WTC11 (cell line): ENCODE results near the gene WDR27. TPM values are rescaled to one million over a fixed set of nuclear protein-coding genes. Genes with fewer than 3 reads are reported as not detected.

Source experiments
- ATAC-seq: fragments of 200-7000 bp; cut with Tn5 transposase; 2 replicates; pipeline ENCODE4 v1.10.0; 2021; ENCODE audit warnings: mild to moderate bottlenecking, moderate library complexity
- CTCF ChIA-PET: fragments of 300-600 bp; sonication (Branson Sonifier 250); formaldehyde crosslinking; loops from one replicate; lab custom pipeline; 2021; ENCODE audit warnings: antibody characterized with exemption; lab: Charles Lee
- POLR2A ChIA-PET: fragments of 350-600 bp; sonication (Branson Sonifier 250); formaldehyde crosslinking; loops from one replicate; lab custom pipeline; 2021; ENCODE audit warnings: antibody characterized with exemption; lab: Charles Lee
- DNase-seq: peaks from one replicate; pipeline ENCODE4 v3.0.0; 2021; ENCODE audit warnings: low spot score
- H3K27ac Mint-ChIP-seq: 2 replicates; pipeline ENCODE4 v1.8.0; 2021; ENCODE audit warnings: mixed read lengths
- H3K27me3 Mint-ChIP-seq: 2 replicates; pipeline ENCODE4 v1.8.0; 2021; ENCODE audit warnings: low read depth, mild to moderate bottlenecking, moderate library complexity, mixed read lengths
- H3K36me3 Mint-ChIP-seq: 2 replicates; pipeline ENCODE4 v1.8.0; 2021; ENCODE audit warnings: mixed read lengths
- H3K4me1 Mint-ChIP-seq: 2 replicates; pipeline ENCODE4 v1.8.0; 2022; ENCODE audit warnings: mixed read lengths
- H3K4me3 Mint-ChIP-seq: 2 replicates; pipeline ENCODE4 v1.8.0; 2021; ENCODE audit warnings: mild to moderate bottlenecking, moderate library complexity, mixed read lengths
- H3K9me3 Mint-ChIP-seq: 2 replicates; pipeline ENCODE4 v1.8.0; 2021; ENCODE audit warnings: mixed read lengths
- ATF6 ChIP-seq: sonication (generic); formaldehyde crosslinking; IDR thresholded peaks from 2 replicates; pipeline ENCODE4 v1.8.1; 2023; ENCODE audit warnings: mild to moderate bottlenecking, missing genetic modification reagents
- CREB1 ChIP-seq: sonication (generic); formaldehyde crosslinking; IDR thresholded peaks from 2 replicates; pipeline ENCODE4 v1.8.0; 2023; ENCODE audit warnings: mild to moderate bottlenecking, missing genetic modification reagents
- E2F5 ChIP-seq: sonication (generic); formaldehyde crosslinking; IDR thresholded peaks from 2 replicates; pipeline ENCODE4 v1.8.1; 2022; ENCODE audit warnings: mild to moderate bottlenecking, moderate library complexity, missing genetic modification reagents
- ETV6 ChIP-seq: sonication (generic); formaldehyde crosslinking; IDR thresholded peaks from 2 replicates; pipeline ENCODE4 v1.8.1; 2022; ENCODE audit warnings: mild to moderate bottlenecking, missing genetic modification reagents
- FOXJ3 ChIP-seq: sonication (generic); formaldehyde crosslinking; IDR thresholded peaks from 2 replicates; pipeline ENCODE4 v1.9.0; 2021; ENCODE audit warnings: missing genetic modification reagents, mild to moderate bottlenecking, borderline replicate concordance
- FOXK1 ChIP-seq: sonication (generic); formaldehyde crosslinking; IDR thresholded peaks from 2 replicates; pipeline ENCODE4 v1.8.0; 2022; ENCODE audit warnings: mild to moderate bottlenecking, moderate library complexity, missing genetic modification reagents
- KAT7 ChIP-seq: sonication (generic); formaldehyde crosslinking; IDR thresholded peaks from 2 replicates; pipeline ENCODE4 v1.8.1; 2023; ENCODE audit warnings: missing genetic modification reagents, mild to moderate bottlenecking, borderline replicate concordance
- MYBL2 ChIP-seq: sonication (generic); formaldehyde crosslinking; IDR thresholded peaks from 2 replicates; pipeline ENCODE4 v1.8.1; 2023; ENCODE audit warnings: mild to moderate bottlenecking, moderate library complexity, missing genetic modification reagents
- NR3C1 ChIP-seq: sonication (generic); formaldehyde crosslinking; conservative IDR thresholded peaks from 2 replicates; pipeline ENCODE4 v1.8.1; 2023; ENCODE audit warnings: low read depth, mild to moderate bottlenecking, missing genetic modification reagents
- SMAD3 ChIP-seq: sonication (generic); formaldehyde crosslinking; IDR thresholded peaks from 2 replicates; pipeline ENCODE4 v1.8.0; 2022; ENCODE audit warnings: missing genetic modification reagents, mild to moderate bottlenecking, borderline replicate concordance
- TEAD1 ChIP-seq: sonication (generic); formaldehyde crosslinking; IDR thresholded peaks from 2 replicates; pipeline ENCODE4 v1.8.0; 2022; ENCODE audit warnings: mild to moderate bottlenecking, missing genetic modification reagents
- USF1 ChIP-seq: sonication (generic); formaldehyde crosslinking; IDR thresholded peaks from 2 replicates; pipeline ENCODE4 v1.8.0; 2022; ENCODE audit warnings: mild to moderate bottlenecking, missing genetic modification reagents
- USF2 ChIP-seq: sonication (generic); formaldehyde crosslinking; IDR thresholded peaks from 2 replicates; pipeline ENCODE4 v1.8.1; 2023; ENCODE audit warnings: mild to moderate bottlenecking, missing genetic modification reagents, moderate library complexity
- ZBTB21 ChIP-seq: sonication (generic); formaldehyde crosslinking; IDR thresholded peaks from 2 replicates; pipeline ENCODE4 v1.8.1; 2023; ENCODE audit warnings: mild to moderate bottlenecking, missing genetic modification reagents, borderline replicate concordance
- ZNF121 ChIP-seq: sonication (generic); formaldehyde crosslinking; IDR thresholded peaks from 2 replicates; pipeline ENCODE4 v1.8.0; 2023; ENCODE audit warnings: missing genetic modification reagents
- ZNF263 ChIP-seq: sonication (generic); formaldehyde crosslinking; IDR thresholded peaks from 2 replicates; pipeline ENCODE4 v1.8.1; 2022; ENCODE audit warnings: low read depth, mild to moderate bottlenecking, moderate library complexity, missing genetic modification reagents
- ZNF416 ChIP-seq: fragments of 250-450 bp; sonication (Bioruptor Pico); IDR thresholded peaks from 2 replicates; pipeline ENCODE4 v1.9.0; 2021; ENCODE audit warnings: mild to moderate bottlenecking, inconsistent platforms
- total RNA-seq: library from RNA; stranded (reverse); gene quantifications from 3 replicates; pipeline ENCODE4 v1.2.3, GENCODE V29; 2021
- TF ChIP-seq, protein P1 (sequence below): sonication (generic); formaldehyde crosslinking; IDR thresholded peaks from 2 replicates; pipeline ENCODE4 v1.8.1; 2022; ENCODE audit warnings: mild to moderate bottlenecking, missing genetic modification reagents, moderate library complexity, borderline replicate concordance
- TF ChIP-seq, protein P2 (sequence below): sonication (generic); formaldehyde crosslinking; IDR thresholded peaks from 2 replicates; pipeline ENCODE4 v1.8.0; 2023; ENCODE audit warnings: mild to moderate bottlenecking, missing genetic modification reagents
- TF ChIP-seq, protein P3 (sequence below): fragments of 250-450 bp; sonication (Bioruptor Pico); IDR thresholded peaks from 2 replicates; pipeline ENCODE4 v1.9.0; 2021; ENCODE audit warnings: mild to moderate bottlenecking

WDR27 gene
- total RNA-seq, 1 experiment from 2014 or later = 126 TPM

DNA sequence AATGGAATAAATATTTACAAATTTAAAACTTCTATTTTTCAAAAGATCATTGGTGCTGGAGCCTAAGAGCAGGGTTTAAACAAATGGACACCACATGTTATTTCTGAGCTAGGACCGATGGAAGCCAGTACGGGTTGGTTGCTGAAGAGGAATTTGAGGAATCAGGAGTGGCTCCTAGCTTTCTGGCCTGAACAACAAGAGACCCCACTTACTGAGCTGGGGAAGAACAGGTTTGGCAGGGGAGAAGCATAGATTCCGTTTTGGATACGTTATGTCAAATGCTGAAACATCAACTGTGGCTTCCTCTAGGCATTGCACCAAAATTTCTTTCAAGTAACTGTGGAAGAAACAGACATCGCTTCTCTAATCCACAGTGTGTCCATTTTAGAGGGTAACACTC is 6.7 kb downstream of the WDR27 start:
- CTCF ChIA-PET = no interaction called here
- peaks cover 61% of the 10 kb centered on the region for H3K36me3 Mint-ChIP-seq
- TF ChIP-seq, protein P1, sequence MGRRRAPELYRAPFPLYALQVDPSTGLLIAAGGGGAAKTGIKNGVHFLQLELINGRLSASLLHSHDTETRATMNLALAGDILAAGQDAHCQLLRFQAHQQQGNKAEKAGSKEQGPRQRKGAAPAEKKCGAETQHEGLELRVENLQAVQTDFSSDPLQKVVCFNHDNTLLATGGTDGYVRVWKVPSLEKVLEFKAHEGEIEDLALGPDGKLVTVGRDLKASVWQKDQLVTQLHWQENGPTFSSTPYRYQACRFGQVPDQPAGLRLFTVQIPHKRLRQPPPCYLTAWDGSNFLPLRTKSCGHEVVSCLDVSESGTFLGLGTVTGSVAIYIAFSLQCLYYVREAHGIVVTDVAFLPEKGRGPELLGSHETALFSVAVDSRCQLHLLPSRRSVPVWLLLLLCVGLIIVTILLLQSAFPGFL (CRISPR knock-in tag) = no peak
- TF ChIP-seq ZNF263 = no peak
- TF ChIP-seq, protein P2, sequence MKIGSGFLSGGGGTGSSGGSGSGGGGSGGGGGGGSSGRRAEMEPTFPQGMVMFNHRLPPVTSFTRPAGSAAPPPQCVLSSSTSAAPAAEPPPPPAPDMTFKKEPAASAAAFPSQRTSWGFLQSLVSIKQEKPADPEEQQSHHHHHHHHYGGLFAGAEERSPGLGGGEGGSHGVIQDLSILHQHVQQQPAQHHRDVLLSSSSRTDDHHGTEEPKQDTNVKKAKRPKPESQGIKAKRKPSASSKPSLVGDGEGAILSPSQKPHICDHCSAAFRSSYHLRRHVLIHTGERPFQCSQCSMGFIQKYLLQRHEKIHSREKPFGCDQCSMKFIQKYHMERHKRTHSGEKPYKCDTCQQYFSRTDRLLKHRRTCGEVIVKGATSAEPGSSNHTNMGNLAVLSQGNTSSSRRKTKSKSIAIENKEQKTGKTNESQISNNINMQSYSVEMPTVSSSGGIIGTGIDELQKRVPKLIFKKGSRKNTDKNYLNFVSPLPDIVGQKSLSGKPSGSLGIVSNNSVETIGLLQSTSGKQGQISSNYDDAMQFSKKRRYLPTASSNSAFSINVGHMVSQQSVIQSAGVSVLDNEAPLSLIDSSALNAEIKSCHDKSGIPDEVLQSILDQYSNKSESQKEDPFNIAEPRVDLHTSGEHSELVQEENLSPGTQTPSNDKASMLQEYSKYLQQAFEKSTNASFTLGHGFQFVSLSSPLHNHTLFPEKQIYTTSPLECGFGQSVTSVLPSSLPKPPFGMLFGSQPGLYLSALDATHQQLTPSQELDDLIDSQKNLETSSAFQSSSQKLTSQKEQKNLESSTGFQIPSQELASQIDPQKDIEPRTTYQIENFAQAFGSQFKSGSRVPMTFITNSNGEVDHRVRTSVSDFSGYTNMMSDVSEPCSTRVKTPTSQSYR (CRISPR knock-in tag) = no peak
- TF ChIP-seq ZBTB21 (CRISPR knock-in tag) = no peak
- no peak for TF ChIP-seq CREB1 (CRISPR knock-in tag)
- no peak for TF ChIP-seq NR3C1
- TF ChIP-seq ZNF121 (CRISPR knock-in tag) = no peak
- TF ChIP-seq, all 79 proteins: peak for 0
- POLR2A ChIA-PET = no interaction called here
- H3K9me3 Mint-ChIP-seq = peaks cover 21% of the 10 kb centered on the region
- no peaks in the 10 kb centered on the region for H3K27me3 Mint-ChIP-seq
- peaks cover 17% of the 10 kb centered on the region for H3K4me1 Mint-ChIP-seq
- no peak for ATAC-seq
- H3K27ac Mint-ChIP-seq = no peak overlapping the region
- no peak for DNase-seq
- no peak overlapping the region for H3K4me3 Mint-ChIP-seq

DNA sequence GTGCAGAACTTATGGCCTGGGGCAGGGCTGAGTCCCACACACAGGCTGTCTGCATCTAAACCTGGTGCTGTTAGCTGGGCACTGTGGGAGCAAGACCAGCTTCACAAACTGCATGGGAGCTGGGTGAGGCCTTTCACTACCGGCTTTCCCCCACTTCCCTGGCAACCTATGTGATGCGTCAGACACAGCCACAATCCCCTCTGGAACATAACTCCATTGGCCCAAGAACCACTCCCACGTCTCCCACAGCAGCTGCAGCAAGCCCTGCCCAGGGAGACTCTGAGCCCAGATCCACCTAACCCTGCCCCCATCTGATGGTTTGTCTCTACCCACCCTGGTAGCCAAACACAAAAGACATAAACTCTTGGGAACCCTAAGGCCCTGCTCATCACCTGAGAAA is 9.3 kb downstream of the WDR27 start:
- ChIA-PET CTCF (no interaction called here), POLR2A (interaction anchor here (0.6 kb wide), 1 partner anchor 616 kb away, joined by 3 read pairs; no protein-coding TSS in a partner anchor)
- TF ChIP-seq ATF6 (CRISPR knock-in tag) (no peak), USF1 (no peak), MYBL2 (CRISPR knock-in tag) (no peak), E2F5 (CRISPR knock-in tag) (no peak), ZNF263 (no peak), FOXK1 (CRISPR knock-in tag) (no peak), TEAD1 (CRISPR knock-in tag) (no peak), ZNF416 (CRISPR knock-in tag) (no peak), USF2 (CRISPR knock-in tag) (no peak), ETV6 (CRISPR knock-in tag) (no peak), FOXJ3 (CRISPR knock-in tag) (no peak), KAT7 (CRISPR knock-in tag) (no peak), SMAD3 (CRISPR knock-in tag) (no peak)
- TF ChIP-seq, protein P3, sequence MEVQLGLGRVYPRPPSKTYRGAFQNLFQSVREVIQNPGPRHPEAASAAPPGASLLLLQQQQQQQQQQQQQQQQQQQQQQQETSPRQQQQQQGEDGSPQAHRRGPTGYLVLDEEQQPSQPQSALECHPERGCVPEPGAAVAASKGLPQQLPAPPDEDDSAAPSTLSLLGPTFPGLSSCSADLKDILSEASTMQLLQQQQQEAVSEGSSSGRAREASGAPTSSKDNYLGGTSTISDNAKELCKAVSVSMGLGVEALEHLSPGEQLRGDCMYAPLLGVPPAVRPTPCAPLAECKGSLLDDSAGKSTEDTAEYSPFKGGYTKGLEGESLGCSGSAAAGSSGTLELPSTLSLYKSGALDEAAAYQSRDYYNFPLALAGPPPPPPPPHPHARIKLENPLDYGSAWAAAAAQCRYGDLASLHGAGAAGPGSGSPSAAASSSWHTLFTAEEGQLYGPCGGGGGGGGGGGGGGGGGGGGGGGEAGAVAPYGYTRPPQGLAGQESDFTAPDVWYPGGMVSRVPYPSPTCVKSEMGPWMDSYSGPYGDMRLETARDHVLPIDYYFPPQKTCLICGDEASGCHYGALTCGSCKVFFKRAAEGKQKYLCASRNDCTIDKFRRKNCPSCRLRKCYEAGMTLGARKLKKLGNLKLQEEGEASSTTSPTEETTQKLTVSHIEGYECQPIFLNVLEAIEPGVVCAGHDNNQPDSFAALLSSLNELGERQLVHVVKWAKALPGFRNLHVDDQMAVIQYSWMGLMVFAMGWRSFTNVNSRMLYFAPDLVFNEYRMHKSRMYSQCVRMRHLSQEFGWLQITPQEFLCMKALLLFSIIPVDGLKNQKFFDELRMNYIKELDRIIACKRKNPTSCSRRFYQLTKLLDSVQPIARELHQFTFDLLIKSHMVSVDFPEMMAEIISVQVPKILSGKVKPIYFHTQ (CRISPR knock-in tag) = no peak
- Mint-ChIP-seq H3K27ac (no peak overlapping the region; the same call in 1 of the 2 replicates), H3K4me3 (no peak overlapping the region), H3K36me3 (peaks cover 67% of the 10 kb centered on the region), H3K9me3 (peaks cover 23% of the 10 kb centered on the region), H3K4me1 (peaks cover 11% of the 10 kb centered on the region), H3K27me3 (no peaks in the 10 kb centered on the region)
- no peak for ATAC-seq
- DNase-seq = no peak
